ENCODE data around the gene EXOC4. TPM values are rescaled to one million over a fixed set of nuclear protein-coding genes. Genes with fewer than 3 reads are reported as not detected.

The EXOC4 gene
- total and polyA plus RNA-seq, 12 donors = 7.5 to 41.7 (median 34.6) TPM

- Histone ChIP-seq H3K4me1 (peaks cover 0 to 21% (median 9%) of the 10 kb centered on the region in 9 donors), H3K27ac (no peak overlapping the region), H3K27me3 (no peaks in the 10 kb centered on the region), H3K4me3 (no peak overlapping the region), H3K9me3 (no peaks in the 10 kb centered on the region), H3K36me3 (no peaks in the 10 kb centered on the region)
- DNase-seq (no peak), ATAC-seq (no peak)
- intact Hi-C loops (cut with DNase I) = no loop called here
- TF ChIP-seq, protein P1, sequence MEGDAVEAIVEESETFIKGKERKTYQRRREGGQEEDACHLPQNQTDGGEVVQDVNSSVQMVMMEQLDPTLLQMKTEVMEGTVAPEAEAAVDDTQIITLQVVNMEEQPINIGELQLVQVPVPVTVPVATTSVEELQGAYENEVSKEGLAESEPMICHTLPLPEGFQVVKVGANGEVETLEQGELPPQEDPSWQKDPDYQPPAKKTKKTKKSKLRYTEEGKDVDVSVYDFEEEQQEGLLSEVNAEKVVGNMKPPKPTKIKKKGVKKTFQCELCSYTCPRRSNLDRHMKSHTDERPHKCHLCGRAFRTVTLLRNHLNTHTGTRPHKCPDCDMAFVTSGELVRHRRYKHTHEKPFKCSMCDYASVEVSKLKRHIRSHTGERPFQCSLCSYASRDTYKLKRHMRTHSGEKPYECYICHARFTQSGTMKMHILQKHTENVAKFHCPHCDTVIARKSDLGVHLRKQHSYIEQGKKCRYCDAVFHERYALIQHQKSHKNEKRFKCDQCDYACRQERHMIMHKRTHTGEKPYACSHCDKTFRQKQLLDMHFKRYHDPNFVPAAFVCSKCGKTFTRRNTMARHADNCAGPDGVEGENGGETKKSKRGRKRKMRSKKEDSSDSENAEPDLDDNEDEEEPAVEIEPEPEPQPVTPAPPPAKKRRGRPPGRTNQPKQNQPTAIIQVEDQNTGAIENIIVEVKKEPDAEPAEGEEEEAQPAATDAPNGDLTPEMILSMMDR (IDR thresholded peaks at IDR 0.05) = no peak
- WGBS, 2 donors = 67 to 93% methylated on average over 4 of the region's 4 CpGs
These were observed 443.2 kb downstream of the EXOC4 start for GRCh38 chr7:133696056-133696455.

- H3K27me3 ChIP-seq = no peaks in the 10 kb centered on the region
- WGBS, 2 donors = 89 to 95% methylated on average over 4 of the region's 4 CpGs
- DNase-seq (no peak), ATAC-seq (no peak)
- H3K36me3 ChIP-seq = no peaks in the 10 kb centered on the region
- no peak overlapping the region for H3K4me3 ChIP-seq
- peaks cover 0 to 6% (median 0%) of the 10 kb centered on the region in 9 donors for H3K4me1 ChIP-seq
- H3K9me3 ChIP-seq = no peaks in the 10 kb centered on the region
- intact Hi-C loops (cut with DNase I) = no loop called here
- TF ChIP-seq, protein P1 (IDR thresholded peaks at IDR 0.05) = no peak
- H3K27ac ChIP-seq = no peak overlapping the region
These were observed 444.7 kb downstream of the EXOC4 start for GRCh38 chr7:133697585-133697984.

GRCh38 chr7:133698127-133698526 lies 445.2 kb downstream of the EXOC4 start:
- DNase-seq = no peak
- H3K9me3 ChIP-seq = no peaks in the 10 kb centered on the region
- peaks cover 0 to under 1% (median 0%) of the 10 kb centered on the region in 9 donors for H3K4me1 ChIP-seq
- WGBS, 2 donors = 96 to 98% methylated on average over 6 of the region's 6 CpGs
- no peak overlapping the region for H3K27ac ChIP-seq
- ATAC-seq = no peak
- intact Hi-C loops (cut with DNase I) = no loop called here
- no peaks in the 10 kb centered on the region for H3K27me3 ChIP-seq
- H3K4me3 ChIP-seq = no peak overlapping the region
- H3K36me3 ChIP-seq = no peaks in the 10 kb centered on the region
- TF ChIP-seq, protein P1 (IDR thresholded peaks at IDR 0.05) = no peak

DNA sequence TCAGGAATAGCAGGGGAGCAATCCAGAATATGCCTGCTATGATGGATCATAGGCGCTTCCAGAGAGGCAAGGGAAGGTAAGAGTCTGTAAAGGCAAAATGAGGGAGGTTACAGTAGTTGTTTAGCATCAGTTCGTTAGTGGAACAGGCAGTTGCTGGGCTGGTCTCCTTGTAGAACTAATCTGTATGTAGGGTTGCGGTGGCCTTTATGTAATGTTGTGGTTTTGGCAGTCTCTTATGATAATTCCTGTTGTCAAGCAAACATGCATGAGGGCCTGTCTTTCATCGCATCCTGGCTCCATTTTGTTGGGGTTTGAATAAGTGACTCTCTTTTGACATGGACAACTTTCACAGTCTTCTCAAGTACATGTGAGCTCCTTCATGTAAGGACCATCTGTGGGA lies 446.5 kb downstream of the EXOC4 start:
- Histone ChIP-seq H3K9me3 (no peaks in the 10 kb centered on the region), H3K27ac (no peak overlapping the region), H3K4me1 (peaks cover 0 to 6% (median 0%) of the 10 kb centered on the region in 9 donors), H3K4me3 (no peak overlapping the region), H3K27me3 (no peaks in the 10 kb centered on the region), H3K36me3 (no peaks in the 10 kb centered on the region)
- TF ChIP-seq, protein P1 (IDR thresholded peaks at IDR 0.05) = no peak
- no peak for ATAC-seq
- DNase-seq = no peak
- 91% methylated on average over 4 of the region's 4 CpGs for WGBS, 2 donors
- intact Hi-C loops (cut with DNase I) = no loop called here

Measured in heart right ventricle (tissue), 16 donors.